WTC11 (cell line): ENCODE measurements around the gene EIF2AK2. TPM values are rescaled to one million over a fixed set of nuclear protein-coding genes. Genes with fewer than 3 reads are reported as not detected.

Source experiments
- ATAC-seq: fragments of 200-7000 bp; cut with Tn5 transposase; 2 replicates; pipeline ENCODE4 v1.10.0; 2021; ENCODE audit warnings: mild to moderate bottlenecking, moderate library complexity
- CTCF ChIA-PET: fragments of 300-600 bp; sonication (Branson Sonifier 250); formaldehyde crosslinking; loops from one replicate; lab custom pipeline; 2021; ENCODE audit warnings: antibody characterized with exemption; lab: Charles Lee
- POLR2A ChIA-PET: fragments of 350-600 bp; sonication (Branson Sonifier 250); formaldehyde crosslinking; loops from one replicate; lab custom pipeline; 2021; ENCODE audit warnings: antibody characterized with exemption; lab: Charles Lee
- DNase-seq: peaks from one replicate; pipeline ENCODE4 v3.0.0; 2021; ENCODE audit warnings: low spot score
- H3K27ac Mint-ChIP-seq: 2 replicates; pipeline ENCODE4 v1.8.0; 2021; ENCODE audit warnings: mixed read lengths
- H3K27me3 Mint-ChIP-seq: 2 replicates; pipeline ENCODE4 v1.8.0; 2021; ENCODE audit warnings: low read depth, mild to moderate bottlenecking, moderate library complexity, mixed read lengths
- H3K36me3 Mint-ChIP-seq: 2 replicates; pipeline ENCODE4 v1.8.0; 2021; ENCODE audit warnings: mixed read lengths
- H3K4me1 Mint-ChIP-seq: 2 replicates; pipeline ENCODE4 v1.8.0; 2022; ENCODE audit warnings: mixed read lengths
- H3K4me3 Mint-ChIP-seq: 2 replicates; pipeline ENCODE4 v1.8.0; 2021; ENCODE audit warnings: mild to moderate bottlenecking, moderate library complexity, mixed read lengths
- H3K9me3 Mint-ChIP-seq: 2 replicates; pipeline ENCODE4 v1.8.0; 2021; ENCODE audit warnings: mixed read lengths
- AFF4 ChIP-seq: sonication (generic); formaldehyde crosslinking; IDR thresholded peaks from 2 replicates; pipeline ENCODE4 v1.8.1; 2023; ENCODE audit warnings: mild to moderate bottlenecking, missing genetic modification reagents, borderline replicate concordance
- ATF1 ChIP-seq: sonication (generic); formaldehyde crosslinking; IDR thresholded peaks from 2 replicates; pipeline ENCODE4 v1.8.1; 2023; ENCODE audit warnings: mild to moderate bottlenecking, moderate library complexity, missing genetic modification reagents
- CTCF ChIP-seq: fragments of 200-600 bp; IDR thresholded peaks from 2 replicates; pipeline ENCODE4 v1.8.0; 2022; ENCODE audit warnings: antibody characterized with exemption
- FOXJ3 ChIP-seq: sonication (generic); formaldehyde crosslinking; IDR thresholded peaks from 2 replicates; pipeline ENCODE4 v1.9.0; 2021; ENCODE audit warnings: missing genetic modification reagents, mild to moderate bottlenecking, borderline replicate concordance
- GTF2I ChIP-seq: fragments of 250-450 bp; sonication (Bioruptor Pico); conservative IDR thresholded peaks from 2 replicates; pipeline ENCODE4 v1.4.0; 2021; ENCODE audit warnings: mild to moderate bottlenecking
- IRF2 ChIP-seq: sonication (generic); formaldehyde crosslinking; IDR thresholded peaks from 2 replicates; pipeline ENCODE4 v1.8.0; 2022; ENCODE audit warnings: low read depth, missing genetic modification reagents, borderline replicate concordance
- JUN ChIP-seq: sonication (generic); formaldehyde crosslinking; IDR thresholded peaks from 2 replicates; pipeline ENCODE4 v1.8.0; 2023; ENCODE audit warnings: mild to moderate bottlenecking, missing genetic modification reagents
- MLX ChIP-seq: sonication (generic); formaldehyde crosslinking; IDR thresholded peaks from 2 replicates; pipeline ENCODE4 v1.8.1; 2023; ENCODE audit warnings: mild to moderate bottlenecking, missing genetic modification reagents, moderate library complexity
- MXD4 ChIP-seq: fragments of 250-450 bp; sonication (Bioruptor Pico); IDR thresholded peaks from 2 replicates; pipeline ENCODE4 v1.8.0; 2021; ENCODE audit warnings: mild to moderate bottlenecking, moderate library complexity, borderline replicate concordance
- PRDM15 ChIP-seq: sonication (generic); formaldehyde crosslinking; IDR thresholded peaks from 2 replicates; pipeline ENCODE4 v1.8.0; 2022; ENCODE audit warnings: missing genetic modification reagents
- PREB ChIP-seq: sonication (generic); formaldehyde crosslinking; IDR thresholded peaks from 2 replicates; pipeline ENCODE4 v1.8.1; 2022; ENCODE audit warnings: mild to moderate bottlenecking, missing genetic modification reagents, moderate library complexity, borderline replicate concordance
- ZBTB21 ChIP-seq: sonication (generic); formaldehyde crosslinking; IDR thresholded peaks from 2 replicates; pipeline ENCODE4 v1.8.1; 2023; ENCODE audit warnings: mild to moderate bottlenecking, missing genetic modification reagents, borderline replicate concordance
- ZNF138 ChIP-seq: sonication (generic); formaldehyde crosslinking; conservative IDR thresholded peaks from 2 replicates; pipeline ENCODE4 v1.8.1; 2022; ENCODE audit warnings: mild to moderate bottlenecking, moderate library complexity, missing genetic modification reagents
- ZNF532 ChIP-seq: fragments of 250-450 bp; sonication (Bioruptor Pico); IDR thresholded peaks from 2 replicates; pipeline ENCODE4 v1.9.0; 2021; ENCODE audit warnings: mild to moderate bottlenecking, borderline replicate concordance
- total RNA-seq: library from RNA; stranded (reverse); gene quantifications from 3 replicates; pipeline ENCODE4 v1.2.3, GENCODE V29; 2021
- TF ChIP-seq, protein P1 (sequence below): sonication (generic); formaldehyde crosslinking; IDR thresholded peaks from 2 replicates; pipeline ENCODE4 v1.8.1; 2022; ENCODE audit warnings: low read depth, missing genetic modification reagents, borderline replicate concordance

Gene EIF2AK2
- total RNA-seq, 1 experiment from 2014 or later = 34.2 TPM

DNA sequence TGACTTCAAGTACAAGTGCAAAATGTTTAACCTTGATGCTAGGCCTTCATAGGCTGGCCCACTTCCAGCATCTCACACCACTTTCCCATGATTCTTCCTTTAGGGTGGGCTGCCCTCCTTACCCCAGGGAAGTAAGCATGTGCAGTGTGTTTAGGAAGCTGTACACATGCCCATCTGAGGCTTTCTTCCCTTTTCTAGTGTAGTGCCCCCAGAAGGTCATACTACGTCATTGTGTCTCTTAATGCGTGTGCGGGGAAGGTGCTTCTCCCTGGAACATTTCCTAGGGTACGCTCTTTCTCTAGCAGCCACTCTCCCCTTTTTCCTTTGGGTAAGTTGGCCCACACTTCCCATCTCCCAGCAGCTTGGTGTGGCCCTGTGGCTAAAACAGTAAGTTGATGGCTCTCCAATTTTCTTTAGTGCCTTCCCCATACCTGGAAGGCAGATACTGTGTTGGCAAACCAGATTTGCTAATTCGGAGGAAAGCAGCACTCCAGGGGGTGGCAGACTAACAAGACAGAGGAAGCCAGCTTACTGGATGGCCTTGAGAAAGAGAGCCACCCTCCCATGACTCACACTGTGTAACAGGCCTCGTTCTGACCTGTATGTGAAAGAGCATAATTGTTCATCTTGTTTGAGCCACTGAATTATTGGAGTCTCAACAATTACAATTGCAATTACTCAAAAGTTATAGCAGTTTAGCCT, 32.8 kb upstream of the EIF2AK2 start (continued):
- TF ChIP-seq ZNF532 = no peak
- no peak for TF ChIP-seq MLX (CRISPR knock-in tag)
- no peak for TF ChIP-seq ZNF138
- no peak for TF ChIP-seq PREB (CRISPR knock-in tag)
- 0 out of 2 replicates have a peak, but pooled peaks have one; percentile 60 for TF ChIP-seq AFF4 (CRISPR knock-in tag)
- TF ChIP-seq JUN (CRISPR knock-in tag) = no peak
- TF ChIP-seq PRDM15 (CRISPR knock-in tag) = no peak
- TF ChIP-seq ATF1 (CRISPR knock-in tag) = no peak
- TF ChIP-seq ZBTB21 (CRISPR knock-in tag) = no peak
- no peak for TF ChIP-seq IRF2 (CRISPR knock-in tag)
- no peak for TF ChIP-seq FOXJ3

DNA sequence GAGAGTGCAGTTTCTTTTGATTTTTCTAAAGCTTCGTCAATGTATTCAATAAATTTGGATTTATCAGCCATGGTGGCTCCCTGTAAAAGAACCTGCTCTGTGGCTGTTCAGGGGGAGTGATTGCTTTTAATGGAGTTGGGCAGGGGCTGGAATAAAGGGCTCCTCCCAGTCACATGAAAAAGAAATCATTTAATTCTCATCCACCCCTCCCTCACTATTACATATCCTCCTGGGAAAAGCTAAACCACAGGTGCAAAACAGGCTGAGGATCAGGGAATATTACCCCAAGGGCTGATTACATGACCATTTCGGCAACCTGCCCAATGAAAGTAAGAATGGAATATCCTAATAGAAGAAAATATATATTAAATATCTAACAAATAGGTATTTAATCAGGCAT, 31.8 kb upstream of the EIF2AK2 start, which contains the start of gene SULT6B1:
Gene SULT6B1 (minus strand): TSS at position 101 of the 400 bp plus-strand sequence. CDS start 30 bp downstream, at position 71.
- no peaks in the 10 kb centered on the region for H3K9me3 Mint-ChIP-seq
- H3K27me3 Mint-ChIP-seq = no peaks in the 10 kb centered on the region
- peak within 1 kb of the TSS; percentile 84 for H3K27ac Mint-ChIP-seq
- ChIA-PET POLR2A (no interaction called here), CTCF (interaction anchor here (0.9 kb wide), 1 partner anchor 61 kb away, joined by 3 read pairs; no protein-coding TSS in a partner anchor)
- ATAC-seq (no peak), DNase-seq (no peak)
- no peaks in the 10 kb centered on the region for H3K36me3 Mint-ChIP-seq
- no peak within 1 kb of the TSS for H3K4me3 Mint-ChIP-seq
- peaks cover 50% of the 10 kb centered on the region for H3K4me1 Mint-ChIP-seq
- TF ChIP-seq CTCF (no peak), PREB (CRISPR knock-in tag) (no peak), GTF2I (no peak), MXD4 (CRISPR knock-in tag) (no peak)
- TF ChIP-seq, protein P1, sequence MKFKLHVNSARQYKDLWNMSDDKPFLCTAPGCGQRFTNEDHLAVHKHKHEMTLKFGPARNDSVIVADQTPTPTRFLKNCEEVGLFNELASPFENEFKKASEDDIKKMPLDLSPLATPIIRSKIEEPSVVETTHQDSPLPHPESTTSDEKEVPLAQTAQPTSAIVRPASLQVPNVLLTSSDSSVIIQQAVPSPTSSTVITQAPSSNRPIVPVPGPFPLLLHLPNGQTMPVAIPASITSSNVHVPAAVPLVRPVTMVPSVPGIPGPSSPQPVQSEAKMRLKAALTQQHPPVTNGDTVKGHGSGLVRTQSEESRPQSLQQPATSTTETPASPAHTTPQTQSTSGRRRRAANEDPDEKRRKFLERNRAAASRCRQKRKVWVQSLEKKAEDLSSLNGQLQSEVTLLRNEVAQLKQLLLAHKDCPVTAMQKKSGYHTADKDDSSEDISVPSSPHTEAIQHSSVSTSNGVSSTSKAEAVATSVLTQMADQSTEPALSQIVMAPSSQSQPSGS = no peak
